Fibroblast of lung (primary cell): Measurements from ENCODE around the gene NIPAL3.

ENCODE experiments used
- EZH2 ChIP-seq: IDR thresholded peaks from 2 replicates; pipeline ENCODE4 v1.5.1; 2012; ENCODE audit warnings: low read length, control low read depth, mild to moderate bottlenecking; ENCODE audit errors: missing control alignments
- TF ChIP-seq, protein P1 (sequence below), 2 donors: IDR thresholded peaks in 1 of 2; conservative IDR thresholded peaks in 1 of 2; 1 replicate in 1 of 2; 2 replicates in 1 of 2; pipeline ENCODE4 v1.5.1; 2011 to 2012; ENCODE audit warnings: low read length in 2 of 2, control low read depth in 1 of 2, inconsistent platforms in 1 of 2, low read depth in 1 of 2, mild to moderate bottlenecking in 1 of 2

GRCh38 chr1:24393892-24394291 lies 21.7 kb upstream of the NIPAL3 start:
- TF ChIP-seq, protein P1, sequence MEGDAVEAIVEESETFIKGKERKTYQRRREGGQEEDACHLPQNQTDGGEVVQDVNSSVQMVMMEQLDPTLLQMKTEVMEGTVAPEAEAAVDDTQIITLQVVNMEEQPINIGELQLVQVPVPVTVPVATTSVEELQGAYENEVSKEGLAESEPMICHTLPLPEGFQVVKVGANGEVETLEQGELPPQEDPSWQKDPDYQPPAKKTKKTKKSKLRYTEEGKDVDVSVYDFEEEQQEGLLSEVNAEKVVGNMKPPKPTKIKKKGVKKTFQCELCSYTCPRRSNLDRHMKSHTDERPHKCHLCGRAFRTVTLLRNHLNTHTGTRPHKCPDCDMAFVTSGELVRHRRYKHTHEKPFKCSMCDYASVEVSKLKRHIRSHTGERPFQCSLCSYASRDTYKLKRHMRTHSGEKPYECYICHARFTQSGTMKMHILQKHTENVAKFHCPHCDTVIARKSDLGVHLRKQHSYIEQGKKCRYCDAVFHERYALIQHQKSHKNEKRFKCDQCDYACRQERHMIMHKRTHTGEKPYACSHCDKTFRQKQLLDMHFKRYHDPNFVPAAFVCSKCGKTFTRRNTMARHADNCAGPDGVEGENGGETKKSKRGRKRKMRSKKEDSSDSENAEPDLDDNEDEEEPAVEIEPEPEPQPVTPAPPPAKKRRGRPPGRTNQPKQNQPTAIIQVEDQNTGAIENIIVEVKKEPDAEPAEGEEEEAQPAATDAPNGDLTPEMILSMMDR (conservative IDR thresholded peaks at IDR 0.05 in 1 of 2, IDR thresholded peaks at IDR 0.05 in 1 of 2; ENCODE audit: low read depth in 1 of 2, low read length in 2 of 2): no peak
- TF ChIP-seq EZH2: no peak
